CD1c-positive myeloid dendritic cell (primary cell): Measurements from ENCODE around the gene NHEJ1.
"Not testable (repeated sequence)": the region's sequence is repeated elsewhere in the genome, so short reads cannot be mapped to it uniquely, and the experiment has no call there.

Source experiments
- DNase-seq: peaks from one replicate; pipeline ENCODE4 v3.0.0-alpha.2; 2016; ENCODE audit errors: extremely low spot score

The NHEJ1 gene

GRCh38 chr2:219160186-219161017 lies at the start of gene NHEJ1:
TSS of gene NHEJ1 (minus strand) at chr2:219160815. CDS start at chr2:219158362, 2,453 bp downstream.
- DNase-seq, result peak; percentile 94

- no peak for DNase-seq
Observed at GRCh38 chr2:219209236-219210195, 48.9 kb upstream of the NHEJ1 start.

GRCh38 chr2:219207884-219208740 lies 47.5 kb upstream of the NHEJ1 start:
- DNase-seq, result no peak

GRCh38 chr2:219207134-219207883 lies 46.7 kb upstream of the NHEJ1 start:
- DNase-seq, result no peak

- peak; percentile 98 for DNase-seq
Observed at GRCh38 chr2:219206328-219207133, 45.9 kb upstream of the NHEJ1 start, which contains the start of gene ZFAND2B. TSS of gene ZFAND2B (plus strand) at chr2:219206782. CDS start at chr2:219206988, 206 bp downstream.

GRCh38 chr2:219205981-219206327 lies 45.3 kb upstream of the NHEJ1 start:
- no peak for DNase-seq

GRCh38 chr2:219205165-219205538 lies 44.5 kb upstream of the NHEJ1 start:
- no peak for DNase-seq

GRCh38 chr2:219204425-219205164 lies 44.0 kb upstream of the NHEJ1 start:
- DNase-seq, result no peak

GRCh38 chr2:219201331-219201730 lies 40.7 kb upstream of the NHEJ1 start:
- DNase-seq, result not testable (repeated sequence)

- not testable (repeated sequence) for DNase-seq
Observed at GRCh38 chr2:219200502-219201326, 40.1 kb upstream of the NHEJ1 start.

GRCh38 chr2:219199470-219200211 lies 39.0 kb upstream of the NHEJ1 start:
- no peak for DNase-seq

GRCh38 chr2:219198974-219199373 lies 38.4 kb upstream of the NHEJ1 start:
- DNase-seq, result no peak

- no peak for DNase-seq
Observed at GRCh38 chr2:219197388-219197787, 36.8 kb upstream of the NHEJ1 start.

- DNase-seq, result no peak
Observed at GRCh38 chr2:219186754-219187456, 26.3 kb upstream of the NHEJ1 start.

GRCh38 chr2:219184121-219184520 lies 23.5 kb upstream of the NHEJ1 start:
- DNase-seq, result no peak

- no peak for DNase-seq
Observed at GRCh38 chr2:219183151-219183772, 22.6 kb upstream of the NHEJ1 start.
